ENCODE results near the gene VIPR2.
"Not testable (repeated sequence)": the region's sequence is repeated elsewhere in the genome, so short reads cannot be mapped to it uniquely, and the experiment has no call there.

Gene VIPR2

DNA sequence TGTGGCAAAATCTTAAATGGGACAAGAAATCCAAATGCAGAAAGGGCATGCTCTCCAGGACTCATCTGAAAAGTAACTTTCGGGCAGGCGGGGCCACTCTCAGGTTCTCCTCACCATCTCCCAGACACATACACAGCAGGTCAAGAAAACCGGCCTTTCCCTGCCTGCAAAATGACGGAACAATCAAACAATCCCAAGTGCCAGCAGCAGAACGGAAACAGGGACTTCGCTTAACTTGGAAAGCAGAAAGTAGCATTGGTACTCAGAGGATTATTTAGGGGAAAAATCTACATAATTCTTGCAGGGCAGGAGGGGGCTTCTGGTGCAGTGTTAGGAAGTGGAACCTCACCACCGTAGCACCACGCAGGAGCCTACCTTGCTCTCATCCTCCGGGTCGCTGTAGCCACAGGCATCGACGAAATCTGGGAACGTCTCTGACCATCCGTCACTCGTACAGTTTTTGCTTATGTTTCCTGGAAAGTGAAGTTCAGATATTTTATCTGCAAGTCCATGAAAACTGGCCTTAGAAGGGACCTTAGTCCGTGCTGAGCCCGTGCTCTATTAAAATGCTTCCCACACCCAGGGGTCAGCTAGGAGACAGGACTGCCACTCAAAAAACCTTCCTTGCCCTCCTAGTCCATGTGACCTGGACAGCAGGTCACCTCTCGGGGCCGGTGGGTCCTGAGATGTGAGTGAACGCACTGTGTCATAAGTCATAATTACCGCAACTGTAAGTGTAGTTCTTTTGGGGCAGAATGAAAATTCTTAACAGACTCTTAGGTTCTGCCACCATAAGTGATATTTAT is 41.1 kb downstream of the VIPR2 start:
- no peak for DNase-seq

DNA sequence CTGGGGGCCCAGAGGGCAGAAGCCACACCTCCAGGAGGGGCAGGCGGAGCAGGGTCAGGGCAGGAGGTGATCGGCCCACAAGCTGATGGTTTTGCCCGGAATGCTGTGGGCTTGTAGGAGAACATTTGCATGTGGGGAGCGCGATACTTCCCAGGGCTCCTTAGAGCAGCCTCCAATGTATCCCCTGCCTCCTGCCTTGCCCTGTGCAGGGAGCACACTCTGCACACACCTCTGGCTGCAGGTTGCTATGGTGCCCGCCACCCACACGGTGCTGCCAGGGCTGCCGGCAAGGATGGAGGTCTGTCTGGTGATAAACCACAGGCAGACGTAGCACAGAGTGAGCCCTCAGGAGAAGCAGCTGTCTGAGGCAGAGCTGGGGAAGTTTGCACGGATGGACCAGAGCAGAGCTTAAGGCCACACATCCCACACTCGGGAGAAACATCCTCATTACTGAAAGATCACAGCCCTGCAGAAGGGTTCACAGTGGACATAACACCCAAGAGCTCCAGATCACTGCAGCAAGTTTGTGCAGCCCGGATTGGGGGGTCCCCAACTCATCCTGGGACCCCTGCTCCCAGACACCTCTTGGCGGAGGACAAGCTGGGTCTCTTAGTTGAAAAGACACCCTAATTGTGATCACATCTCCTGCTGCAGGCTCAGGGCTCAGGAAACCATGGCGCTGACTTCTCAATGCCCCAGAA is 41.8 kb downstream of the VIPR2 start:
- no peak for DNase-seq

DNA sequence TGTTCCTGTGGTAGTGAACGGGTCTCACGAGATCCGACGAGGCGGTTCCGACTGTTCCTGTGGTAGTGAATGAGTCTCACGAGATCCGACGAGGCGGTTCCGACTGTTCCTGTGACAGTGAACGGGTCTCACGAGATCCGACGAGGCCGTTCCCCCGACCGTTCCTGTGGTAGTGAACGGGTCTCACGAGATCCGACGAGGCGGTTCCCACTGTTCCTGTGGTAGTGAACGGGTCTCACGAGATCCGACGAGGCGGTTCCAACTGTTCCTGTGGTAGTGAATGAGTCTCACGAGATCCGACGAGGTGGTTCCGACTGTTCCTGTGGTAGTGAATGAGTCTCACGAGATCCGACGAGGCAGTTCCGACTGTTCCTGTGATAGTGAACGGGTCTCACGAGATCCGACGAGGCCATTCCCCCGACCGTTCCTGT is 43.0 kb downstream of the VIPR2 start:
- DNase-seq = not testable (repeated sequence)

DNA sequence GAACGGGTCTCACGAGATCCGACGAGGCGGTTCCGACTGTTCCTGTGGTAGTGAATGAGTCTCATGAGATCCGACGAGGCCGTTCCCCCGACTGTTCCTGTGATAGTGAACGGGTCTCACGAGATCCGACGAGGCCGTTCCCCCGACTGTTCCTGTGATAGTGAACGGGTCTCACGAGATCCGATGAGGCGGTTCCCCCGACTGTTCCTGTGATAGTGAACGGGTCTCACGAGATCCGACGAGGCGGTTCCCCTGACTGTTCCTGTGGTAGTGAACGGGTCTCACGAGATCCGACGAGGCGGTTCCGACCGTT is 43.6 kb downstream of the VIPR2 start:
- DNase-seq = not testable (repeated sequence)

DNA sequence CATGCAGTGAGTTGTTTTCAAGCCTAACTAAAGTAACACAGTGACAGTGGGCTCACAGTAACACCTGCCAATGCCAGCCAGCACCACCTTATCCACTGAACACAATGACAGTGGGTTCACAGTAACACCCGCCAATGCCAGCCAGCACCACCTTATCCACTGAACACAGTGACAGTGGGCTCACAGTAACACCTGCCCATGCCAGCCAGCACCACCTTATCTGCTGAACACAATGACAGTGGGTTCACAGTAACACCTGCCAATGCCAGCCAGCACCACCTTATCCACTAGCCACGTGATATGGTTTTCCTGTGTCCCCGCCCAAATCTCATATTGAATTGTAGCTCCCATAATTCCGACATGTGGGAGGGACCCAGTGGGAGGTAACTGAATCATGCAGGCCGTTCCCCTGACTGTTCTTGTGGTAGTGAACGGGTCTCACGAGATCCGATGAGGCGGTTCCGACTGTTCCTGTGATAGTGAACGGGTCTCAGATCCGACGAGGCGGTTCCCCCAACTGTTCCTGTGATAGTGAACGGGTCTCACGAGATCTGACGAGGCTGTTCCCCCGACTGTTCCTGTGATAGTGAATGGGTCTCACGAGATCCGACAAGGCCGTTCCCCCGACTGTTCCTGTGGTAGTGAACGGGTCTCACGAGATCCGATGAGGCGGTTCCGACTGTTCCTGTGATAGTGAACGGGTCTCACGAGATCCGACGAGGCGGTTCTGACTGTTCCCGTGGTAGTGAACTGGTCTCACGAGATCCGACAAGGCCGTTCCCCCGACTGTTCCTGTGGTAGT is 44.2 kb downstream of the VIPR2 start:
- not testable (repeated sequence) for DNase-seq

DNA sequence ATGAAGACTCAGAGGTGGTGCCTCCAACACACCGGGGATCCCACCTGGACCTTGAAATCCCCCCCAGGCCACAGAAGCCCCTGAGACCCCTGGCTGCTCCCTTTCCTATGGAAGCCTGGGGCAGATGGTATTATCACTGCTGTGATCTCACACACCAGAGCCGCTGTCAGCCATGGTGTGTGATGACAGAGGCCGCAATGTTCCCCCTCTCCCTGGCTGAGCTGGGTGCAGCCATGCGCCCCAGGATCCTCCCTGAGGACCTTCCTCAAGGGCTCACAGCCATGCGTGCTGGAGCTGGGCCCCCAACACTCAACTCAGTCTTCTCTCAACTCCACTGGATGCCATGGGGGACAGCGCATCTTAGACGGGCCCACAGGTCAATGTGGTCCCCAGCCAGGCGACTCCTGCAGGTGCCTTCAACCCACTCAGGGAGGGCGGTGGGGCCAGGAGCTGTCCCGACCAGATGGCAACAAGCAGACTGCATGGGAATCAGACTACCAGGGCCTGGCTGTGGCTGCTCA is 44.9 kb downstream of the VIPR2 start:
- DNase-seq = no peak

DNA sequence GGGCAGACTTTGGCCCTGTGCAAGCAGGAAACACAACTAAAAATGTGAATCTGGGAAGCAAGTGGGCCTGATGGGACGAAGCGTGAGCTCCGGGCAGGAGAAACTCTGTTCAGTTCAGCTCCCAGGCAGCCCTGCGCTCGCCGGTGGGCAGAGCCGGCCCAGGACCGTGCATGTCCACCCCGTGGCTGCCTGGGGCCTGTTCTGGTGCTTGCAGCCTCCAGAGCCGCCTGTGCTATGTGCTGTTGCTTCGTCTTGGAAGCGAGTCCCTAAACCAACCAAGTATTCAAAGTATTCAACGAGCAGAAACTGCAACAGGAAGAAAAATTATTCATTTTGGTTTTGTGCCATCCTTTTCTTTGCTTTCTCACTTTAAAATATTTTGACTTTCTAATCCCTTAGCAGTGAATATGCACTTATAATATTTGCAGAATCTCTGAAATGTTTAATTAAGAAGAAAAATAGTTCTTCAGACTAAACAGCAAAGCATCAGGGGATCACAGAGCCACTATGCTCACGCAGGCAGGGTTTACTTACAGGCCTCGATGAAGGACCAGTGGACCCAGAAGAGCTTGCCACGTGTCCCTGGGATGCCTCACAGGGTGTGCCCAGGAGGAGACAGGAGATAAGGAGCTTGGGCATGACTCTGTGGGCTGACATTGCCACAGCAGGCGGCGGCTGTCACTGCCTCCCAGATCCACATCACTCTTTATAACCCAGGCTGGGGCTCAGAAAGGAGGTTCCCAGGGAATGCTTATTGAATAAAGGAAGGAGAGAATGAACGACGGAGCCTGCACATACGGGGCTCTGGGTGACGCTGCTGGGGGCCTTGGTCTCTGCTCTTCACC is 45.6 kb downstream of the VIPR2 start:
- no peak for DNase-seq

DNA sequence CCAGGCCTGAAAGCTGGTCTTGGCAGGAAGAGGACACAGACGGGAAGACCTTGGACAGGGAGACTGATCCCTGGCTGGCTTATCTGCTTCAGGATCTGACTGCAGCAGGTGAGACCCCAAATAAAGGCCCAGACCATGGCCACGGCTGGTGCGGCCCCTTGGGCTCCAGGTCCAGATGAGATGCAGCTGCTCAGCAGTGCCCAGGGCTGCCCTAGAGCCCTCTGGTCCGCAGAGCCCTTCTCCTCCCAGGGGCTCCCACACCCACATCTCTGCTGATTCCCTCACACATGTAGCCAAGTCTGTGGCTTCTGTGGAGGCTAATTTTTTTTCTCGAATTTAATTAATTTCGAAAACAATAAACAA is 46.3 kb downstream of the VIPR2 start:
- no peak for DNase-seq

DNA sequence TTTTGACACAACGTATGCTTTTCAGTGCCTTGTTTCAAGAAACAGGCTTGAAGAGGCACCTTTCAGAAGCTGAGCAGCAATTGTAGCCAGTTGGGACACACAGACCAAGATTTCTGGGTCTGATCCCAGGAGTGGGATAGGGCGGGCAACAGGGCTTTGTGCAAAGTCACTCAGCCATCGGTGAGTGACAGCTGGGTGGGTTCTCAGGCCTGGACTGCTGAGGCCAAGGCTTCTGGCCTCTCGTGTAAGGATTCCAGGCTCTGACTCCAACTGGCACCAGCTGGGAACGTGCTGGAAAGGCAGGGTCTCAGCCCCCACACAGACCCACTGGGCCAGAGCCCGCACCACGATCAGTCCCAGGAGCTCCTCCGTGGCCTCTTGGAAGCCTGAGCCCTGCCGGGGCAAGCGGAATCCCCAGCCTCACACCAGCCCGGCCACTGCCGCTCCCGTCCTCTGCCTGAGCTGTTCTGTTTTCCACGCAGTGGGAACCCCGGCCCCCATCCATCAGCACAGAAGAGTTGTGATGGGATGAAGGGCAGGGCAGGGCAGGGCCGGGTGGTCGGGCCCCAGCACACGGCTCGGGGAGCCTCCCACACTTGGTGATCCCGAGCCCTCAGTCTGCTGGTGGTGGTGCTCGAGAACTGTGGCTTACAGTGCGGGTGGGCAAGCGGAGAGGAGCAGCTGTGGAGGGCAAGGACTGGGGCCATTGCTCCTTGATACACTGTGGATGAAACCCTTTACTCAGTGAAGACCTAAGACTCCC is 46.8 kb downstream of the VIPR2 start:
- DNase-seq = no peak

DNA sequence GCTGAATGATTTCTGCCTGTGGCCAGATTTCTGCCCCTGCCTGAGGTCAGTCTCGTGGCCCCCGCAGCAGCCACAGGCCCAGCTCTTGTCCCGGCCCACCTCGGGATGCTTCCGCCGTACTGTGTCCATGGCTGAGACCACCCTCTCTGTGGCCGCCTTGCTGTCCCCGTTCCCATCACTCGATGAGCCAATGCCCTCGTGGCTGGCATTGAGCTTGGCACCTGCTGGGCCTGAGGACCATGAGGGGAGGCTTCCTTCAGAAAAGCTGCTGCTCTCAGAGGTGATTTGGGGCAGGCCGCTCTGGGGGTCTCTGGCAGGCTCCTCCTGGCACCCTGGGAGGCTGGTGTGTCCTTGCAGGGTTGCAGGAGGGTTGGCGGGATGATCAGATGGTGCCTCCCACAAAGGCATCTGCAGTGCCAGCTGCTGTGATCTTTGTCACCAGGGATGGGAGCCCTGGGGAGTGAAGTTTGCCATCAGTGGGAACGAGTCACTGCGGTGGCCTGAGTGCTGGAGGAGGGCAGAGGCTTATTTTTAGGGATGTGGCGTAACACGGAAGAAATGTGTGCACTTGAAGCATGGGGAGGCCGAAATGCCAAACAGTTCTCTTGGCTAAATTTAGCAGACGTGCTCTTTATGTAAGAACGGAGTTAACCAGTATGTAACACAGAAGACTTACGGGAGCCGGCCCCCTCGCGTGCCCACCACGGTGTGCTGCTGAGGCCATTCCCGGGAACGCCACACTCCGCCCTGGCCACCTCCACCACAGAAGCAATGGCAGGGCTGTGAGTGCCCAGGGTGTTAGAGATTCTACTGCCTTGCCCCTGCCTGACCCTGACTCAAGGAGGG is 47.7 kb downstream of the VIPR2 start:
- DNase-seq = no peak

DNA sequence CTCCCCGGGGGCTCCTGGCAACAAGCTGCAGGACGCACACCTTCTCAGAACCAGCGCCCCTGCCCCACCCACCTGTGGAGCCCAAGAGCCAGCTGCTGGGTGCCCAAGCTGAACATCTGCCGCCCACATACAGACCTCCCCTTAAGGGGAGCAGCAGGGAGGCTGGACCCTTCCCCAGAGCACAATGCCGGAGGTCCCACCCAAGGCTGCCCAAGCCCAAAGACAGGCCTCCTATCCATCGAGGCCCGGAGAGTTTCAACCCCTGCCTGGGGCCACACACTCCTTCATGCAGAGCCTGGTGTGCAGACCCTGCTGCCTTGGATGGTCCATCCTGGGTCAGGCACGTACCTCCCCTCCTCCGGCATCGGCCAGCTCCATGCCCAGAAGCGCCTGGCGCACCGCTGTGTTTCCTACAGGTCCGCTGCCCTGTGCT is 48.7 kb downstream of the VIPR2 start:
- DNase-seq = no peak

DNA sequence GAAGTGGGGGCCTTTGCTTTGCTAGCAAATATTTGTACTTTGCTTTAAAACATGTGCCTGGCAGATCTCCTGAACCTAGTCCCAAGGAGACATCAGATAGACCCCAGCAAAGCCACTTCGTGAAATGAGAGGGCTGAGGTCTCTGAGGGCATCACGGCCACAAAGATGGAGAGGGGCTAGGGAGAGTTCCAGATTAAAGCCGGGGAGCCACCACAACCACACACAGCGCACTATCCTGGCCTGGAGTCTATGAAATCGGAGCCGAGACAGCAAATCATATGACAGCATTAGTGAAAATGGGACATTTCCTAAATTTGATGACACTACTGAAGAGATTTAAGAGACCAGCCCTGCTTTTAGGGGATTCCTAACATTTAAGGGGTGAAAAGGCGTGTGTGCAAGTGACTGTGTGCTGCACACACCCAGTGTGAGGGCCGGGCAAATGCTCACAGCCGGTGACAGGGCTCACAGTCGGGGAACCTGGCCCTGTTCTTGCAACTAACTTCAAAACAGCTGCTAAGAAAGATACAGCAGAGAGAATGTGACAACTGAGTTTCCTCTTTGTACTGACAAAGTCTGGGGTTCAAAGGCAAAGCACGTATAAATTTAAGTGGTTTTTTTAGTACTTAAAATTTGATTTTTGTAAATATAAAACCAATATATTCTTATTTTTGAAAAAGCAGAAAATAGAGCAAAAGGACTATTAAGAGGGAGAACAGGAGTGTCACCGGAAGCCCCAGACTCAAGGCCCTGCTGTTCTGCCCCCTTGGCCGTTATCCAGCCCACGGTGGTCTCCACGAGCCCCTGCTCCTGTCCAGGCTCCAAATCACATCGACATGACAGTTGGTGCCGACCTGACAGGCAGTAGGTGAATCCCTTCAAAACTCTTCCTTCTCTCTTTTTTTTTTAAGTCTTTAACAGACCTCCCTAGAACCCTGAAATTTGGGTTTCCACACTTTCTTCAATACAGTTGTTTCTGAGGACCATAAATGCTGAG is 49.5 kb downstream of the VIPR2 start:
- DNase-seq = no peak

DNA sequence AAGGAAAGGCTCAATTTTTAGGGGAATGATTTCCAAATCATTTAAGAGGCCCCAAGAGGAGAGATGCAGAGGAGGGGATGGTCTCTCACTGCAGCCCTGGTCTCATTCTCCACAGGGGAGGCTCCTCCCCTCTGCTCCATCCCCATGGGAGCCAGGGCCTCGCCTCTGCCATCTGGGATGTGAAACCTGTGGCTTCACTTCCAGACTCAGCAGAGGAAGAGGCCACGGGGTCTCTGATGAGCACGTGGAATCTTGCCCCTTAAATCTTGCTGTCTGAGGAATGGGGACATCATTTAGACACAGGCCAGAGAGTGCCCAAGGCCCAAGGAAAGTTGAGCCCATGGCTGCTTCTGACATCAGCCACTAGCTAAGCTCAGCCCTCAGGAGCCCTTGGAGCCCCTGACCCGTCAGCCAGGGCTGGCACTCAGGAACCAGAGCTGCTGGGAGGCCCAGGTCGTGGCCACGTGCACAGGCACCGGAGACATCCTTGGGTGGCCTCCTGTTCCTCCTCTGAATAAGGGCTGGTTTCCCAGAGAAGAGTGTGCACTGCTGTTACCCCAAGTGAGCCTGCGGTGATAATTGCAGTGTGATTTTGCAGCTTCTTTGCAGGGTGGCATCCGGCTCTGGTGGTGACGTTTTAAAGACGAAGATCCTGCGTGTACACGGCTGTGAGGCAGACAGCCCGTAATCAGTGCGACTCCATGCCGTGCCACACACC is 50.5 kb downstream of the VIPR2 start:
- no peak for DNase-seq

DNA sequence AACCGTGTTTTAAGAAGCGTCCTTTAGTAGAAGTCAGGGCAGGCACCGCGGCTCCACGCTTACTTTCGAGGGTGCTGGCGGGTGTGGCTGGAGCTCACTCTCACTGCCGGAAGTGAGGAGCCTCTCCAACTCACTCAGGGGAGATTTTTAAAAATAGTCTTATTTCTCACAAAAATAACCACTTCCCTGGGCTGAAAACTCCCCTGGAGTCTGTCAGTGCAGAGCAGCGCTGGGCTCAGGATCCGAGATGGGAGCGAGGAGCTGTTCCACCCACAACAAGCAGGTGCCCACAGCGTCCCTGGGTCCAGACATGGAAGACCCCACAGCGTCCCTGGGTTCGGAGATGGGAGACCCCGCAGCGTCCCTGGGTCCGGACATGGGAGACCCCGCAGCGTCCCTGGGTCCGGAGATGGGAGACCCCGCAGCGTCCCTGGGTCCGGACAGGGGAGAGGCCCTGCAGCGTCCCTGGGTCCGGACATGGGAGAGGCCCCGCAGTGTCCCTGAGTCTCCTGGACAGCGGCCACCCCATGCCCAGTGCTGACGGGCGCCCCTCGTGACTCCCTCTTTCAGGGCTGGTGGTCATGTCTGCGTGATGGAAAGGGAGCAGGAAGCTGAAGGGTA is 51.2 kb downstream of the VIPR2 start:
- no peak for DNase-seq

DNA sequence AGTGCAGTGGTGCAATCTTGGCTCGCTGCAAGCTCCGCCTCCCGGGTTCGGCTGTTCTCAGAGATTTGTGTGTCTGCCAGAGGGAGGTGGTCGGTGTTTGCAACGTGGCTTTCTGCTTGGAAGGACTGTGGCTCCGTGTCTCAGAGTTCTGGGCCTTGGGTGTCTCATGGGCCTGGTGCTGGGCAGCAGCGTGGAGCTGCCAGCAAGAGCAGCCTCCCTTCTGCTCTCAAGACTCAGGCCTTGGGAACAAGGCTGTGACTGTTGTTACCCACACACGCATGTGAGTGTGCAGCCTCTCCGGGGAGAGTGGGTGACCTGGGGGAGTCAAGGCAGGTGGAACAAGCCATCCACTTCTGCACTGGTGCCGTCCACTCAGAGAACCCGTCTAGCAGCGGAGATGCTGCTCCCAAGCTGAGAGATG is 52.0 kb downstream of the VIPR2 start:
- no peak for DNase-seq

DNA sequence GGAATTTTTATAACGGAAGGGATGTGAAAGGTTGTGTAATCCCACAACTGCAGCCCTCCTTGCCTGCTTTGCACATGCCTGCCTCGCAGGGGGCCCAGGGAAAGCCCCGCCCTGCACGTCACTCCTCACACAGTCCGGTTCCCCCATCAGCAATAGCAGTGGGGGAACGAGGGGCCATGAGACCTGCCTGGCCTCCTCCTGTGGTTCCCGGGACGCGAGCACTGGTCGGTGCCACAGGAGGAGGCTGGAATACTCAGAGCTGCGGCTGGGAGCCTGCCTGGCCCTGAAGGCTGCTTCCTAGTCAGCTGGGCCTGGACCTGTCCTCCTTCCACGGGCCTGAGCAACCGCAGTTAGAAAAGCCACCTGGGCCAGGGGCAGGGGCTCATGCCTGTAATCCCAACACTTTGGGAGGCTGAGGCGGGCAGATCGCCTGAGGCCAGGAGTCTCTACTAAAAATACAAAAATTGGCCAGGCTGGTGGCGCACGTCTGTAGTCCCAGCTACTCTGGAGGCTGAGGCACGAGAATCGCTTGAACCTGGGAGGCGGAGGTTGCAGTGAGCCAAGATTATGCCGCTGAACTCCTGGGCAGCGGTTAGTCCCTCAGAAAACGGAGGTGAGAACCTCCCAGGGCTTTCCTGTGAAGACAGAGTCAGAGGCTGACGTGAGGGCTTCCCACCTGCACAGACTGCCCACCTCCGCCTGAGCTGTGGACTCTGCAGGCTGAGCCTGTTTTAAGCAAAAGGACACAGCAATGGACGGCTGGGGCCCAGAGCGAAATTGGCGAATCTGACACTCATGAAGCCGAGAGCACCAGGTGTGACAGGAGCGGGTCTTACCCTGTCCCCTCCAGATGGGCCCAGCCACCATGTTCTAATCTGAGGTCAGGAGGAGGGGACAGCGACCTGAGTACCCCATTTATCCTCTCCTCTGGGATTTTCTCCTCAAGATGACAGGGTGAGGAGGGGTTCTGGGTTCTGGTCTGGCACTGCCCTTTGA is 52.9 kb downstream of the VIPR2 start:
- no peak for DNase-seq

DNA sequence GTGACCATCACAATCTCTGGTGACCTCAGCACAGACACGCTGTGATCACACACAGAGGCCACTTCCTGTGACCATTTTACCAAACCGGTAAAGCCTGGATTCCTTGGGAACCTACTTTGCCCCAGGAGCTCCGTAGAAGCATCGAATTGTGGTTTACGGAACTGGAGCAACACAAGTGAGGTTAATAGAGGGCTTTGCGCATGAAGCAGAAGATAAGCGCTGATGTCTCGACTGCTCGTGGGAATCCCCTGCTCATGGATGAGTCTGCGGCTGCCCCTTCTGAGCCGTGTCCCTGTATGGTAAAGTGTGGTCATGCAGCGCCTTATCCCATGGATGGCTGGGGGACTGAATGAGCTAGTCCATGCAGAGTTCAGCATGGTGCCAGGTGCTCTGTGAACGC is 53.6 kb downstream of the VIPR2 start:
- DNase-seq = no peak

Measured in GDM1 (cell line).